Lower leg skin (tissue), 4 donors: ENCODE results near the gene TRIM17. TPM values are rescaled to one million over a fixed set of nuclear protein-coding genes. Genes with fewer than 3 reads are reported as not detected.

Experiments
- DNase-seq, 2 donors: peaks; one replicate each; pipeline ENCODE4 v3.0.0-alpha.2; 2019; ENCODE audit warnings: low spot score in 2 of 2
- H3K4me3 ChIP-seq: fragments of 200-600 bp; sonication (generic); 2 replicates; pipeline ENCODE4 v1.5.1; 2017; ENCODE audit warnings: mild to moderate bottlenecking, low read depth; ENCODE audit not compliant: poor library complexity, severe bottlenecking
- POLR2A ChIP-seq, 2 donors: fragments of 450-650 bp; IDR thresholded peaks; one replicate each; pipeline ENCODE4 v1.6.1; 2016 to 2017; ENCODE audit warnings: antibody characterized with exemption in 2 of 2, mild to moderate bottlenecking in 1 of 2, moderate library complexity in 1 of 2
- WGBS, 2 donors: methylation state at CpG; one replicate each; pipeline ENCODE4 v1.1.5; 2018; 5-methylcytosine and 5-hydroxymethylcytosine counted together
- intact Hi-C: fragments of 100-400 bp; cut with DNase I; formaldehyde crosslinking; loops from one replicate; pipeline ENCODE4 v1.15.0; 2023; ENCODE audit warnings: low total_unique reads
- total RNA-seq, 4 donors: library from RNA; depleted of rRNA; stranded (reverse); fragments of >200 nt; gene quantifications; one replicate each; pipeline ENCODE4 v1.1.0, GENCODE V29; 2016
- TF ChIP-seq, protein P1 (sequence below), 3 donors: fragments of 450-650 bp; IDR thresholded peaks; one replicate each; pipeline ENCODE4 v1.5.1; 2016; ENCODE audit warnings: antibody characterized with exemption in 3 of 3, mild to moderate bottlenecking in 3 of 3, moderate library complexity in 2 of 3

TRIM17 gene
- total RNA-seq, 4 donors from 2014 or later = 0.97 to 4.2 (median 1.8) TPM

DNA sequence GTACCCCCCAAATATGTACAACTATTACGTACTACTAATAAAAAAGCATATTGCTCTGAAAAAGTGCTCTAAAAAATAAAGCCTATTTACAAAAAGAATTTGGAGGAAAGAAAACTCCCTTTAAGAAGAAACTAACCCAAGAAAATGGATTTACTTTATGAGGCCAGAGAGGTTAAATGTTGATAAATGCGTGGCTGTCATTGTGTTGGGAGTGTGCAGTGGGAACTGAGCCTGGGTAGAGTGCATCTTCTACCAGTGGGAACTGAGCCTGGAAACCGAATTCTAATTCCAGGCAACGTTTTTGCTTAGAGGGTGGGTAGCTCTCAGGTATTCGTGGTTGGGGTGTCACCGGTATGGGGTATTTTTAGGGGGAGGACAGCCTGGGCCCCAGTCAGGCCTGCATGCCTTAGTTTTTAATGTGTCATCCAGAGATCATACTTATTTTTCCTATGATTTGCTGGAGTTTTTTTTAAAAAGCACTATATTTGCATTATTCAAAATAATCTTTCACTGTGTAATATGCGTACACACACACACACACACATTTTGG lies 46.4 kb upstream of the TRIM17 start:
- intact Hi-C loops = no loop called here
- no peak overlapping the region for H3K4me3 ChIP-seq

DNA sequence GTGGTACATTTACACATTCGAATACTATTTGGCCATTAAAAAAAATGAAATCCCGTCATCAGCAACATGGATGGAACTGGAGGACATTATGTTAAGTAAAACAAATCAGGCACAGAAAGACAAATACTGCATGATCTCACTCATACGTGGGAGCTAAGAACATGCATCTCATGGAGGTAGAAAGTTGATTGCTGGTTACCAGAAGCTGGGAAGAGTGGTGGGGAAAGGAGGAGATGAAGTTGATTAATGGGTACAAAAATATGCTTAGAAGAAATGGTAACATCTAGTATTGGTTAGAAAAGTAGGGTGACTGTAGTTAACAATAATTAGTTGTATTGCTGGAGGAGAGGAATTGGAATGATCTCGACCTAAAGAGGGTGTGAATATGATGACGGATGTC lies 45.9 kb upstream of the TRIM17 start:
- H3K4me3 ChIP-seq = no peak overlapping the region
- intact Hi-C loops = no loop called here
- WGBS, 2 donors = 85 to 88% methylated on average over 5 of the region's 5 CpGs
- TF ChIP-seq POLR2A (IDR thresholded peaks at IDR 0.05) = no peak
- TF ChIP-seq, protein P1, sequence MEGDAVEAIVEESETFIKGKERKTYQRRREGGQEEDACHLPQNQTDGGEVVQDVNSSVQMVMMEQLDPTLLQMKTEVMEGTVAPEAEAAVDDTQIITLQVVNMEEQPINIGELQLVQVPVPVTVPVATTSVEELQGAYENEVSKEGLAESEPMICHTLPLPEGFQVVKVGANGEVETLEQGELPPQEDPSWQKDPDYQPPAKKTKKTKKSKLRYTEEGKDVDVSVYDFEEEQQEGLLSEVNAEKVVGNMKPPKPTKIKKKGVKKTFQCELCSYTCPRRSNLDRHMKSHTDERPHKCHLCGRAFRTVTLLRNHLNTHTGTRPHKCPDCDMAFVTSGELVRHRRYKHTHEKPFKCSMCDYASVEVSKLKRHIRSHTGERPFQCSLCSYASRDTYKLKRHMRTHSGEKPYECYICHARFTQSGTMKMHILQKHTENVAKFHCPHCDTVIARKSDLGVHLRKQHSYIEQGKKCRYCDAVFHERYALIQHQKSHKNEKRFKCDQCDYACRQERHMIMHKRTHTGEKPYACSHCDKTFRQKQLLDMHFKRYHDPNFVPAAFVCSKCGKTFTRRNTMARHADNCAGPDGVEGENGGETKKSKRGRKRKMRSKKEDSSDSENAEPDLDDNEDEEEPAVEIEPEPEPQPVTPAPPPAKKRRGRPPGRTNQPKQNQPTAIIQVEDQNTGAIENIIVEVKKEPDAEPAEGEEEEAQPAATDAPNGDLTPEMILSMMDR (IDR thresholded peaks at IDR 0.05) = no peak
- DNase-seq = no peak

More for the DNA sequence above, 46.4 kb upstream of the TRIM17 start:
- 64% methylated on average over 7 of the region's 7 CpGs for WGBS, 2 donors
- TF ChIP-seq, protein P1 (IDR thresholded peaks at IDR 0.05) = no peak
- TF ChIP-seq POLR2A (IDR thresholded peaks at IDR 0.05) = no peak
- DNase-seq = no peak

- H3K4me3 ChIP-seq = no peak overlapping the region
- TF ChIP-seq POLR2A (IDR thresholded peaks at IDR 0.05) = no peak
- TF ChIP-seq, protein P1 (IDR thresholded peaks at IDR 0.05) = no peak
- 81 to 82% methylated on average over 2 of the region's 2 CpGs for WGBS, 2 donors
- intact Hi-C loops = no loop called here
- no peak for DNase-seq
These were observed 44.2 kb upstream of the TRIM17 start for GRCh38 chr1:228460821-228461220.

DNA sequence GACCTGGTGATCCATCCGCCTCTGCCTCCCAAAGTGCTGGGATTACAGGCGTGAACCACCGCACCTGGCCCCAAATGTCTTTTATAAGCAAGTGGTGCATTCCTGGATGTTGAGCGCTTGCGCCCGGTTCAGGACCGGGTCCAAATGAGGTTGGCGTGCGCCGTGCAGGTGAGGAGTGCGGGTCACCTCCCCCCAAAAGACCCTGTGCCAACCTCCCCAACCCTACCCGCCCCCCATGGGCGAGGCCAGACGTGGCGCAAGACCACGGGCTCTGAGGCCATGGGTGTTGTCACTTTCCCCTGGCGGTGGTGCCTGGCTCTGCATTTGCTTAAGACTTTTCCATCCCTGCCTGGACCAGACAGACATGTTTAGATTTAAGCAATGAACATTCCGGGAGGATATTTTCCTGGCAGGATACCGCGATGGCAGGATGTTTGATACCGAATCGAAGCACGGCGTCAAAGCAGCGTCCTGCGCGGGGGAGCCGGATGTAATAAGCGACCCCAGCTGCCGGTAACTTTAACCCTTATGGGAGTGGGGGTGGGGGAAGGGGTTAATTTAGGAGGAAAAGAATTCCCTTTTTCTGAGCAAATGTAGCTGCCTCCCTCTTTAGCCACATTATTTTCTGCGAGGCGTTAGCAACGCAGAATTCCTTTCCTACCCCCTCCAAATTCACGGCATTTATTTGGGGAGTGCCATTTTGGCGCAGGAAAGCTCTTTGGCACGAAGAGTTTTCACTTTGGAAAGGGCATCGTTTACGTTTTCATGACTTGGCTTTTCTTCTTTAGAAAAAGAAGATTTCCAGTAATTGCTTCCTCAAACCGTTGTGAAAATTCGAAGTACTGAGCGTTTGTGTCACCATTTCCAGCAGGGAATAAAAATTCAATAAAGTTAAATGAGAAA lies 42.7 kb upstream of the TRIM17 start:
- no peak for TF ChIP-seq POLR2A (IDR thresholded peaks at IDR 0.05)
- TF ChIP-seq, protein P1 (IDR thresholded peaks at IDR 0.05) = no peak
- 4 to 5% methylated on average over 41 of the region's 41 CpGs for WGBS, 2 donors
- H3K4me3 ChIP-seq = no peak overlapping the region
- intact Hi-C loops = no loop called here
- peak; percentile 52 to 93 for DNase-seq

DNA sequence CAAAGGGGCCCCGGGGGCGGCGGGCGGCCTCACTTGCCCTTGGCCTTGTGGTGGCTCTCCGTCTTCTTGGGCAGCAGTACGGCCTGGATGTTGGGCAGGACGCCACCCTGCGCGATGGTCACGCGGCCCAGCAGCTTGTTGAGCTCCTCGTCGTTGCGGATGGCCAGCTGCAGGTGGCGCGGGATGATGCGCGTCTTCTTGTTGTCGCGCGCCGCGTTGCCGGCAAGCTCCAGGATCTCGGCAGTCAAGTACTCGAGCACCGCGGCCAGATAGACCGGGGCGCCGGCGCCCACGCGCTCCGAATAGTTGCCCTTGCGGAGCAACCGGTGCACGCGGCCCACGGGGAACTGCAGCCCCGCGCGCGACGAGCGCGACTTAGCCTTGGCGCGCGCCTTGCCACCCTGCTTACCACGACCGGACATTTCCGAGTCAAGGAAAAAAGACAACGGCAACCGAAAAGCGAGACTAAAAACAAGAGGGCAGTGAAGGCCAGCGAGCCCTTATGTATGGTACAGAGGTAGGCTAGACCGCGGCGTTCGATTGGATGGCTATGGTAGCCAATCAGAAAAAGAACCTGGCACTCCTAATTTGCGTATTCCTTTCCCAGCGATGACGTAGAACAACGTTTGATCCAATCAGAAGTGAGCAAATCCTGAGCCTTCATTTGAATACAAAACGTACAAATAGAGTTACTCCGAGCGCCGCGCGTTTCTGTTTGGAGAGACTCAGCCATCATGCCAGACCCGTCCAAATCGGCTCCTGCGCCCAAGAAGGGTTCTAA lies 40.9 kb upstream of the TRIM17 start:
- DNase-seq = peak; percentile 91 to 96
- WGBS, 2 donors = 1% methylated on average over 48 to 70 of the region's 74 CpGs
- TF ChIP-seq, protein P1 (IDR thresholded peaks at IDR 0.05) = no peak
- TF ChIP-seq POLR2A (IDR thresholded peaks at IDR 0.05) = no peak
- intact Hi-C loops = no loop called here
- peak overlapping the region; percentile 49 for H3K4me3 ChIP-seq
